Esophagus muscularis mucosa (tissue), 3 donors: ENCODE data around the gene ZBTB46.

Source experiments
- CTCF ChIP-seq, 3 experiments: fragments of 200-600 bp in 2 of 3; fragments of 450-650 bp in 1 of 3; sonication (generic) in 2 of 3; IDR thresholded peaks; one replicate each; pipeline ENCODE4 v1.5.1; 2017 to 2019; ENCODE audit warnings: antibody characterized with exemption in 3 of 3, mild to moderate bottlenecking in 2 of 3, moderate library complexity in 1 of 3
- POLR2A ChIP-seq: fragments of 450-650 bp; IDR thresholded peaks from one replicate; pipeline ENCODE4 v1.6.1; 2017; ENCODE audit warnings: antibody characterized with exemption, moderate library complexity, mild to moderate bottlenecking, low read depth
- POLR2AphosphoS5 ChIP-seq, 2 donors: sonication (generic); formaldehyde crosslinking; IDR thresholded peaks; one replicate each; pipeline ENCODE4 v1.6.1; 2017; ENCODE audit warnings: antibody characterized with exemption in 2 of 2

GRCh38 chr20:63789836-63790571, 41.1 kb downstream of the ZBTB46 start:
- TF ChIP-seq POLR2AphosphoS5 (IDR thresholded peaks at IDR 0.05) (no peak), POLR2A (no peak), CTCF (IDR thresholded peaks at IDR 0.05) (no peak)
